T-helper 1 cell treated with Interleukin-12 subunit alpha and Interleukin-12 subunit beta and Interleukin-4 antibody, amounts not matched to agents 30 μg/mL and 1 μg/mL, for 36 hours (primary cell): ENCODE data around the gene ADAMTS14.
A peak's percentile ranks its signal among the peaks of the same experiment; 100 is the strongest.

Experiments
- H3K27ac Mint-ChIP-seq: one replicate; pipeline ENCODE4 v1.8.0; 2021; ENCODE audit warnings: mild to moderate bottlenecking, mixed read lengths
- H3K27me3 Mint-ChIP-seq: one replicate; pipeline ENCODE4 v1.8.0; 2021; ENCODE audit warnings: low read depth, mixed read lengths
- H3K36me3 Mint-ChIP-seq: one replicate; pipeline ENCODE4 v1.8.0; 2021; ENCODE audit warnings: low read depth, mixed read lengths
- H3K4me1 Mint-ChIP-seq: one replicate; pipeline ENCODE4 v1.8.0; 2021; ENCODE audit warnings: low read depth, mixed read lengths
- H3K4me3 Mint-ChIP-seq: one replicate; pipeline ENCODE4 v1.8.0; 2021; ENCODE audit warnings: mild to moderate bottlenecking, moderate library complexity, mixed read lengths
- H3K9me3 Mint-ChIP-seq: one replicate; pipeline ENCODE4 v1.8.0; 2021; ENCODE audit warnings: mixed read lengths

The ADAMTS14 gene

DNA sequence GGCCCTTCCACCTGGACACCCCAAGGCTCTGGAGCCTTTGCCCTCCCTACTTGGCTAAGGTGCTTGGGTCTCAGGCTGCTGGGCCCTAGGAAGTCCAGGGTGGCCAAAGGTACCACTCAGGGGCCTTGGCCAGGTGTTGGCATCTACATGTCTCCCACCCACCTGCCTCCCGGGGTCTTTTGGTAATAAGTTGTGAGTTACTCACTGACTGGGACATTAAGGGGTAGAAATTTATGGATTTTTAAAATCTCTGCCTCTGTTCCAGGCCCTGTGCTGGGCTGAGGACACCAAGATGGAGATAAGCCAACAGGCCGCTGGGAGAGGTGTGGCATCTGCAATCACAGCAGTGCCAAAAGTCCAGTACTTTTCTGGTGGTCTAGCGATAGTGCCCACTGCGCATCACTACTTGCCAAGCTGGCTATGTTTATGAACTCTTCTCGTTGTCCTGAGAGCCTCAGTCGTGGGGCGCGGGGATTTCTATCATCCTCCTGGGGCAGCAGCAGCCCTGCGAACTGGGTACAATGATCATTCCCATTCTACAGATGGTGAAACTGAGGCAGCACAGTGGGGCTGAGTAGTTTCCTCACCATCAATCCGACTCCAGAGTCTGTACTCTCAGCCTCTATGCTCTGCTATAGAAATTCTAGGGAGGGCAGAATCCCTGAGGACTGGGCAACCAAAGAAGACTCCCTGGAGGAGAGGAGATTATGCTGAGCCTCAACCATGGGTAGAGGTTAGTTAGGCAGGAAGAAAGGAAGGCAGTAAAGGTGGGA is 76.7 kb downstream of the ADAMTS14 start:
- H3K4me3 Mint-ChIP-seq = no peak overlapping the region
- no peaks in the 10 kb centered on the region for H3K4me1 Mint-ChIP-seq
- H3K27ac Mint-ChIP-seq = no peak overlapping the region
- no peaks in the 10 kb centered on the region for H3K27me3 Mint-ChIP-seq
- no peaks in the 10 kb centered on the region for H3K36me3 Mint-ChIP-seq
- no peaks in the 10 kb centered on the region for H3K9me3 Mint-ChIP-seq

DNA sequence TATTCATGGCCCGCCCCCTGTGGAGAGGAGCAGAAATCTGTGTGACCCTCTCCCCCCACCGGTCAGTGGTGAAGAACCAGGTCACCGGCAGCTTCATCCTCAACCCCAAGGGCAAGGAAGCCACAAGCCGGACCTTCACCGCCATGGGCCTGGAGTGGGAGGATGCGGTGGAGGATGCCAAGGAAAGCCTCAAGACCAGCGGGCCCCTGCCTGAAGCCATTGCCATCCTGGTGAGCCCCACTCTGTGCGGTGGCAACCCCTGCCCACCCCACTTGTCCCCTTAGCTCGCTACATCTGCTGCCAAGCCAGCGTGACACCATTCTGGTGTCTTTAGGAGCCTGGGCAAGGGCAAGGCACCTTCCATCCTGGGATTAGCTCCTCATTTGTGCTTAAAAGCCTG is 77.5 kb downstream of the ADAMTS14 start:
- Mint-ChIP-seq H3K36me3 (no peaks in the 10 kb centered on the region), H3K4me3 (no peak overlapping the region), H3K27me3 (no peaks in the 10 kb centered on the region), H3K9me3 (no peaks in the 10 kb centered on the region), H3K27ac (no peak overlapping the region), H3K4me1 (no peaks in the 10 kb centered on the region)

DNA sequence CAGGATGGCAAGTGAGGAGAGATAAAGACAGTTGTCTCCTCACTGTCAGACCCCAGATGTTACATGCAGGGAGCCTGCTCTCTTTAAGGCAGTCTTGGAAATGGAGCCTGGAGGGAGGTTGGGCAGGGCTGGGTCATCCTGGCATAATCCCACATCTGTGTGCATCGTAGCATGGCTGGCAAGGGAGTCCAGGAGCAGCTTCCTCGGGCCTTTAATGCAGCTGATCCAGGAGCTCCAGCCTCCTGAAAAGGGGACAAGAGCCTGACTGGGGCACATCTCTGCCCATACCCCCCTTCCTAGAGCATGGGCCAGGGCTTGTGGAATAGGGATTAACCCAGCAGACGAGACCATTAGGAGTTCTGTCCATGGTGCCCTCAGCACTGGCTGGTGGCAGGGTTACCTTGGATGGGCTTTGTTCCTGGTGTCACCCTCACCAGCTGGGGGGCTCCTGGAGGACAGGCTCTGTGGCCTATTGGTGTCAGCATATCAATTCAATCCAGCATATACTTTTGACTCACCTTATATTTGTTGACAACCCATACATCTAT is 77.9 kb downstream of the ADAMTS14 start:
- H3K36me3 Mint-ChIP-seq = no peaks in the 10 kb centered on the region
- H3K27ac Mint-ChIP-seq = no peak overlapping the region
- no peaks in the 10 kb centered on the region for H3K27me3 Mint-ChIP-seq
- no peak overlapping the region for H3K4me3 Mint-ChIP-seq
- H3K9me3 Mint-ChIP-seq = no peaks in the 10 kb centered on the region
- no peaks in the 10 kb centered on the region for H3K4me1 Mint-ChIP-seq

DNA sequence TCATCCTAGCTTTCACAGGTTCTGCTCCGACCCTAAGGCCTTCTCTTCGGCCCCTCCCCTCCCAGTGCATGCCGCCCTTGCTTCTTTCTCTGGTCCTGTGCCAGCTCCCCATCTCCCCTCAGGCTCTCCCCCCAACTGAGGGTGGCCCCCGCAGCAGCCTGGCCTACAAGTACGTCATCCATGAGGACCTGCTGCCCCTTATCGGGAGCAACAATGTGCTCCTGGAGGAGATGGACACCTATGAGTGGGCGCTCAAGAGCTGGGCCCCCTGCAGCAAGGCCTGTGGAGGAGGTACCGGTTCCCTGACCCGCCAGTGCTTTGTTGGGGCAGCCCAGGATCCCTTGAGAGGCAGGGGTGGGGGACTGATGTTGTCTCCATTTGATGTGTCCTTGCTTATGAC is 79.0 kb downstream of the ADAMTS14 start:
- H3K27ac Mint-ChIP-seq = no peak overlapping the region
- no peak overlapping the region for H3K4me3 Mint-ChIP-seq
- H3K27me3 Mint-ChIP-seq = no peaks in the 10 kb centered on the region
- H3K4me1 Mint-ChIP-seq = no peaks in the 10 kb centered on the region
- H3K9me3 Mint-ChIP-seq = no peaks in the 10 kb centered on the region
- H3K36me3 Mint-ChIP-seq = no peaks in the 10 kb centered on the region

DNA sequence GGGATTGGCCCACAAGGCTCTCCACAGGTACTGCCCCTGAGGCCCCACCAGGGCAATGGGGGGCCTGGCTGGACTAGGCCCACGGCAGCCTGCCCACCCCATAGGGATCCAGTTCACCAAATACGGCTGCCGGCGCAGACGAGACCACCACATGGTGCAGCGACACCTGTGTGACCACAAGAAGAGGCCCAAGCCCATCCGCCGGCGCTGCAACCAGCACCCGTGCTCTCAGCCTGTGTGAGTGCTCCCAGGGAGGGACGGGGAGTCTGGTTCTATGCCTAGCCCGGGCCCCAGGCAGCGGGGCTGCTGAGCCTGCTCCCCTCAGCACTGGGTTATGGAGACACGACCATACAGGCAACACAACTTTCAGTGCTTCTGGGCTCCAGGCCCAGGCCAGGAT is 79.7 kb downstream of the ADAMTS14 start:
- Mint-ChIP-seq H3K4me3 (no peak overlapping the region), H3K27me3 (no peaks in the 10 kb centered on the region), H3K9me3 (no peaks in the 10 kb centered on the region), H3K36me3 (no peaks in the 10 kb centered on the region), H3K4me1 (no peaks in the 10 kb centered on the region), H3K27ac (no peak overlapping the region)

DNA sequence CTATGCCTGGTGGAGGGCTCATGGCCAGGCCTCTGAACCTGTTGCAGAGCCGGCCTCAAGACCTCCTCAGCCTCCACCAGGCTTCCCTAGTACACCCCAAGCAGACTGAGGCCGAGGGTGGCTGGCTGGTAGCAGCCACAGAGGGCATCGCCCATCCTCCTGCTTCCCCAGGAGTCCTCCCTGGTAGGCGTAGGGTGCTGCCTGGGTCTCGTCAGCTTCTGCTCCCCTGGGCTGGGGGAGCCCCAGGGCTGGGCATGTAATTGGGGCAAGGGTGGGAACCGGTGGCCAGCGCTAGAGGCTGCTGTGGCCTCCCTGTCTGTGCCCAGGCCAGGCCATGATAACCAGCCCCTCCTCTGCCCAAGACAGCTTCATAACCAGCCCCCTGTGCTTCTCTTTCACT is 80.3 kb downstream of the ADAMTS14 start:
- Mint-ChIP-seq H3K27me3 (no peaks in the 10 kb centered on the region), H3K27ac (no peak overlapping the region), H3K4me3 (no peak overlapping the region), H3K4me1 (no peaks in the 10 kb centered on the region), H3K9me3 (no peaks in the 10 kb centered on the region), H3K36me3 (no peaks in the 10 kb centered on the region)

DNA sequence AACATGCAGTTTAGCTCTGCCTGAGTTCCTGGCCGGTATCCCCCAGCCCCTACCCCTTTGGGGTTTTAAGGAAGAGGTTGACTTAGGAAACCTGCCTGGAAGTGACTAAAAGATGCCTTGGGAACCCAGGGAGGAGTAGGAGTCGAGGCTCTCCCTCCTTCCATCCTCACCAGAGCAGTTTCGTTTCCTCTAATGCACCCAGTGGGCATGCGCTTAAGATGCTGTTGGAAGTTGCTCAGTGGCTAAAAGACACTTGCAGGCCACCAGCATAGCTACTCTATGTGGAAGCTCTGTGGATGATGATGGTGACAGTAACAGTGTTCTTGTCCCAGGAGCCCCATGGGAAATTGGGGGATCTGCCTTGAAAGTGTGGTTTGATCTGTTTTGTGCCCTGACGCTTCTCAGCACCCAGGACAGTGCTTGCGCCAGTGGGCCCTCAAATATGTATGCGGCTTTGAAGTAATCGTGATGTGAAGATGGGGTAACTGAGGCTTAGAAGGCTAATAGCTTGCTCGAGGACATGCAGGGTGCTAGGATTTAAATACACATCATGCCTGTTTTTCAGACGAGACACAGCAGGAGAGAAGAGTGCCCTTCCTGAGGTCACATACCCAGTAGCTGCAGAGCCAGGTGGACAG is 80.8 kb downstream of the ADAMTS14 start:
- Mint-ChIP-seq H3K36me3 (no peaks in the 10 kb centered on the region), H3K9me3 (no peaks in the 10 kb centered on the region), H3K27ac (no peak overlapping the region), H3K4me3 (no peak overlapping the region), H3K27me3 (no peaks in the 10 kb centered on the region), H3K4me1 (no peaks in the 10 kb centered on the region)

DNA sequence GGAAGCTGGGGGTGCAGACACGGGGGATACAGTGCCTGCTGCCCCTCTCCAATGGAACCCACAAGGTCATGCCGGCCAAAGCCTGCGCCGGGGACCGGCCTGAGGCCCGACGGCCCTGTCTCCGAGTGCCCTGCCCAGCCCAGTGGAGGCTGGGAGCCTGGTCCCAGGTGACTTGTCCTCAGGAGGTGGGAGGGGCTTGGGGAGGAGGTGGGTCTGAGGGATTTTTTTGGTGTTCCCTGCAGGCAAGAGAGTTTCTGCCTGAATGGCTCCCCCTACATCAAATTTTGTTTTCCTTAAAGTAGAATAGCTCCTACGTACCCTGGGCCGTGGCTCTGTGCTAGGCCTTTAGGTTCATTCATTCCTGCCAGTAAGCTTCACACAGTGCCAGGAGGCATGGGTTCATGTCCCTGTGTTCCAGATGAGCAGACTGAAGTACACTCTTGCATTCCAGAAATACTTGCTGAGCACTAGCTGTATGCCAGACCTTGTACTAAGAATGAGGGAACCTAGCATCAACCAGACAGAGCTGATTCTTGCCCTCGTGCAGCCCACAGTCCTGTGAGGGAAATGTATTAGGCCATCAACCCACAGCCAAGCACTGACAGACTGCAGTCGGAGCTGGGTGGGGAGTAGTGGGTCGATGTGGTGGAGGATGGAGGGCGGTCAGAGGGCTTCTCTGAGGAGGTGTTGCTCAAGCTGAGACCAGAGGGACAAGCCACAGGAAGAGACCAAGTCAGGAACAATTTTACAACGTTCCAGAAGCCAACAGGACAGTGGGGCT is 81.7 kb downstream of the ADAMTS14 start:
- Mint-ChIP-seq H3K27ac (no peak overlapping the region), H3K4me3 (no peak overlapping the region), H3K4me1 (peaks cover 5% of the 10 kb centered on the region), H3K9me3 (no peaks in the 10 kb centered on the region), H3K36me3 (no peaks in the 10 kb centered on the region), H3K27me3 (no peaks in the 10 kb centered on the region)

DNA sequence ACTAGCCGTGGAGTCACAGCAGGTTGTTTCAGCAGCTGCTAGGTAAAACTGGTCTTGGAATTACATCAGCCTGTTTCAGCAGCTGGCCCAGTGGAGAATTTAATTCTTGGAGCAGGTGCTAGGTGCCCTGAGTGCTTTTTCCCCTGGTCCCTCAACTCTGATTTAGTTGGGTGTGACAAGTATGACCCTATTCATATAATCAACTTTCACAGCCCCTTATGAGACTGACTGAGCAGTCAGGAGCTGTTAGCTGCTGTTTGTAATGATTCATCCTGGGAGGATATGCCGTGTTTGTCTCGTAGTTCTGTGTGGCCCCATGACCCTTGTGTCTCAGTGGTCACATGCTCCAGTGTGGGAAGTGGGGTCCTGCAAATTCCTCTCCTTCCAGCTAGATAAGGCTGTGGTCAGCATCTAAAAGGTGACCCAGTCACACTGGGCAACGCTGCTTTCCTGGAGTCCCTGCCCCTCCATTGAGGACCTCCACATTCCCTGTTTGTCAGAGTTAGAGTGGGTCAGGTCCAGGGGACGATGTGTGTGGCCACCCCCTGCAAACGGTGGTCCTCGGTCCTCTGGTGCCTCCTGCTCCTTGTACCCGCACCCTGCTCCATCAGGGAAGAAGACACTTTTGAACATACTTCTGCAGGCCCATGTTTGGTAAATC is 84.5 kb downstream of the ADAMTS14 start:
- no peaks in the 10 kb centered on the region for H3K27me3 Mint-ChIP-seq
- H3K27ac Mint-ChIP-seq = no peak overlapping the region
- no peak overlapping the region for H3K4me3 Mint-ChIP-seq
- H3K36me3 Mint-ChIP-seq = no peaks in the 10 kb centered on the region
- no peaks in the 10 kb centered on the region for H3K9me3 Mint-ChIP-seq
- H3K4me1 Mint-ChIP-seq = peaks cover 8% of the 10 kb centered on the region

DNA sequence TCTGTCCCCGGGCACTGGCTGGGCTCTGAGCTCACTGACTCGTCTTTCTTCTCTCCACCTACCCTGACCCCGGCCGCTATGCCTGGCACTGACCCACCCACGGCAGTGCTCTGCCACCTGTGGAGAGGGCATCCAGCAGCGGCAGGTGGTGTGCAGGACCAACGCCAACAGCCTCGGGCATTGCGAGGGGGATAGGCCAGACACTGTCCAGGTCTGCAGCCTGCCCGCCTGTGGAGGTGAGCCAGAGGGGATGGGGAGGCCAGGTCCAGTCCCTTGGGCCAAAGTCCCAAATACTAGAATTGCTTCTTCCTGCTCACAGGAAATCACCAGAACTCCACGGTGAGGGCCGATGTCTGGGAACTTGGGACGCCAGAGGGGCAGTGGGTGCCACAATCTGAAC is 85.5 kb downstream of the ADAMTS14 start:
- no peaks in the 10 kb centered on the region for H3K36me3 Mint-ChIP-seq
- no peak overlapping the region for H3K27ac Mint-ChIP-seq
- H3K27me3 Mint-ChIP-seq = no peaks in the 10 kb centered on the region
- peaks cover 8% of the 10 kb centered on the region for H3K4me1 Mint-ChIP-seq
- H3K9me3 Mint-ChIP-seq = no peaks in the 10 kb centered on the region
- no peak overlapping the region for H3K4me3 Mint-ChIP-seq

DNA sequence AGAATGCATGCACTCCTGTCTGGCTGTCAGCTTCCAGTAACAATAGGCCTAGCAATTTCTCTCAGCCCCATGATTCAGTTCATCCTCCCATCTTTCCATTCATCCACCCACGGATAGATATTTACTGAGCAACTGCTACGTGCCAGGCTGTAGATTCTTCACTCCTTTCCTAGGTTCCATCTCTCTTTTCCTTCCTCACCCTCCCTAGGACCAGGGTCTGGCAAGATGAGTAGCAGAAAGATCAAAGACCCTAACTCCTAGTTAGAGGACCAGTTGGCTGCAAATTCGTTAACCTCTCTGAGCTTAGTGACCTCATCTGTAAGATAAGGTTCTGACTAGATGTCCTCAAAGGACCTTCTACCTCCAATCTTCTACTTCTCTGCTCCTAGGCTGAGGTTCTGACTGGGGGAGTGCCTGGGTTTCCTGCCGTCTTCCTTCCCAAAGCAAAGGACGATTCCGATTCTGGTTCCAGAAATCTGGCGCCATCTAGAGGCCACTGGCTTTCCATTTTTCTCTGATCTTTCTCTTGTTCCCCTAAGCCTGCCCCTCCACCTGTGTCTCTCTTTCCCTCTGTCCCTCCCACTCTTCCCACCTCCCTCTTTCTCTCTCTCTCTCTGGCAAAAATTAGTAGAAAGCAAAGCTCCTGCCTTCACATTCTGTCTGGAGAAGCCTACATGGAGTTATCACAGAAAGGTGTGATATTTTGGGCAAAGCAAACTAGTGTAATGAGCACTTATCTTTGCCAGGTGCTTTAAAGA is 86.6 kb downstream of the ADAMTS14 start:
- Mint-ChIP-seq H3K27me3 (no peaks in the 10 kb centered on the region), H3K4me1 (peaks cover 8% of the 10 kb centered on the region), H3K9me3 (no peaks in the 10 kb centered on the region), H3K27ac (peak overlapping the region; percentile 68), H3K4me3 (no peak overlapping the region), H3K36me3 (no peaks in the 10 kb centered on the region)

DNA sequence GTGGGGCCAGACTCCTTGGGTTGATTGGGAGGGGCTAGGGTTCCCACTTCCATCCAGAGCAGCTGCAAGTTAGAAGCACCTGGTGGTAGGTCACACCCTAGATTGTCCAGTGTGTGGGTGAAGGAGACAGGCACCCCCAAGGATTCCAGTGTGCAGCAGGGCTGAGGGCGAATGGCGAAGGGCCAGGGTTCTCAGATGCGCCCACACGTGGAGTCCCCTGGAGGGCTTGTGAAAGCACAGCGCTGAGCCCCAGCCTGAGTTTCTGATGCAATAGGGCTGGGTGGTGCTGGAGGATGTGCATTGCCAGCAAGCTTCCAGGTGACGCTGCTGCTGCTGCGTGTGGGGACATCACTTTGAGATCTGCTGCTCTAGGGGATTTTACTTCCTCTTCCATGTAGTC is 87.5 kb downstream of the ADAMTS14 start:
- Mint-ChIP-seq H3K4me1 (peaks cover 8% of the 10 kb centered on the region), H3K27me3 (no peaks in the 10 kb centered on the region), H3K4me3 (no peak overlapping the region), H3K27ac (no peak overlapping the region), H3K9me3 (no peaks in the 10 kb centered on the region), H3K36me3 (no peaks in the 10 kb centered on the region)

DNA sequence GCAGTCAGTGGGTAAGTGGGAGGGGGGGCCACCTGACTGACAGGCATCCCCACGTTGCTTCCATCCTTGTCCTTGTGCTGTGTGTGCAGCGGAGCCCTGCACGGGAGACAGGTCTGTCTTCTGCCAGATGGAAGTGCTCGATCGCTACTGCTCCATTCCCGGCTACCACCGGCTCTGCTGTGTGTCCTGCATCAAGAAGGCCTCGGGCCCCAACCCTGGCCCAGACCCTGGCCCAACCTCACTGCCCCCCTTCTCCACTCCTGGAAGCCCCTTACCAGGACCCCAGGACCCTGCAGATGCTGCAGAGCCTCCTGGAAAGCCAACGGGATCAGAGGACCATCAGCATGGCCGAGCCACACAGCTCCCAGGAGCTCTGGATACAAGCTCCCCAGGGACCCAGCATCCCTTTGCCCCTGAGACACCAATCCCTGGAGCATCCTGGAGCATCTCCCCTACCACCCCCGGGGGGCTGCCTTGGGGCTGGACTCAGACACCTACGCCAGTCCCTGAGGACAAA is 88.0 kb downstream of the ADAMTS14 start:
- H3K4me3 Mint-ChIP-seq = no peak overlapping the region
- no peaks in the 10 kb centered on the region for H3K27me3 Mint-ChIP-seq
- no peak overlapping the region for H3K27ac Mint-ChIP-seq

More for the DNA sequence above, 88.0 kb downstream of the ADAMTS14 start:
- Mint-ChIP-seq H3K36me3 (no peaks in the 10 kb centered on the region), H3K9me3 (no peaks in the 10 kb centered on the region), H3K4me1 (peaks cover 8% of the 10 kb centered on the region)
